GM10266 (cell line): Measurements from ENCODE around the gene SYTL5.

ENCODE experiments used
- DNase-seq: peaks from one replicate; pipeline ENCODE4 v3.0.0; 2012; ENCODE audit errors: extremely low spot score
- CTCF ChIP-seq: IDR thresholded peaks from 2 replicates; pipeline ENCODE4 v1.5.1; 2012; ENCODE audit warnings: mild to moderate bottlenecking, low read depth; ENCODE audit not compliant: control insufficient read depth, insufficient read depth; ENCODE audit errors: missing control alignments

SYTL5 gene

GRCh38 chrX:38087594-38087993 lies 81.2 kb downstream of the SYTL5 start:
- DNase-seq: no peak
- TF ChIP-seq CTCF: no peak

- no peak for TF ChIP-seq CTCF
- no peak for DNase-seq
Observed at GRCh38 chrX:38089173-38089982, 83.0 kb downstream of the SYTL5 start.

DNA sequence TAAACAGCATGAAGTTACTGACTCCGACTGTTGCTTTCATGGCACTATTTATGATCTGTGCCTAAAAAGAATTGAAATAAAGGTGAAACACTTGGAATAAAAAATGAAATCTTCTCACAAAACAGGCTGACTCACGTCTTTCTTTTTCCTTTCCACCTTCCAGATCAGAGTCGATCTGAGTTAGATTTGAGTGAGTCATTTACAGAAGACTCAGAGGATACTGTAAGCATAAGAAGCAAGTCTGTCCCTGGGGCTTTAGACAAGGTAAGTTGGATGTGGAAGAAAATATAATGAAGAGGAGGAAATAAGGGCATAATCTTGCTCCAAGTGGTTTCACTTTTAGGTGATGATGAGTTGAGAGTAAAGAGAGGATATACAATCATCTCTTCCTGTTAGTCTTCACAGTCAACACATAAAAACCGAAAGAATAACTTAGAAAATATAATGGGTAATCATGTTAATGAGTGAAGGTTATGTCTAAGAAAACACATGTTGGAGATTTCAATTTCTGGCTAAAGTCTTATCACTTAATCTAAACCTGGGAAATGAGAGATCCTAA lies 89.7 kb downstream of the SYTL5 start:
- no peak for TF ChIP-seq CTCF
- DNase-seq: no peak

DNA sequence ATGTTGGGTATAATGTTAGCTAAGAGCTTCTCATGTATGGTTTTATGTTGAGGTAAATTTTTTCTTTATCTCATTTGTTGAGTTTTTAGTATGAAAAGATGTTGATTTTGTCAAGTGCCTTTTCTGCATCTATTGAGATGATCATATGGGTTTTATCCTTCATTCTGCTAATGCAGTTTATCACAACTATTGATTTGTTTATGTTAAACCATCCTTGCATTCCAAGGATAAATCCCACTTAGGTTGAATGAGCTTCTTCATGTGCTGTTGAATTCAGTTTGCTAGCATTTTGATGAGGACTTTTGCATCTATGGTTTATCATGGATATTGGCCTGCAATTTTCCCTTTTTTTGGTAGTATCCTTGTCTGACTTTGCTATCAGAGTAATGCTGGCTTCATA lies 93.3 kb downstream of the SYTL5 start:
- no peak for TF ChIP-seq CTCF
- no peak for DNase-seq

- no peak for DNase-seq
- TF ChIP-seq CTCF: no peak
Observed at GRCh38 chrX:38102240-38102639, 95.9 kb downstream of the SYTL5 start.

- no peak for TF ChIP-seq CTCF
- no peak for DNase-seq
Observed at GRCh38 chrX:38102875-38103274, 96.5 kb downstream of the SYTL5 start.
